HL-60 (cell line): ENCODE measurements around the gene CAMSAP1.

Experiments
- DNase-seq, 2 experiments: peaks; one replicate each; pipeline ENCODE4 v3.0.0-alpha.2; 2010 to 2020; ENCODE audit warnings: low read depth in 1 of 2, low spot score in 1 of 2
- H3K27ac ChIP-seq: fragments of 250-450 bp; sonication (Bioruptor Pico); replicated peaks from 2 replicates; pipeline ENCODE4 v1.5.1; 2020; ENCODE audit warnings: mild to moderate bottlenecking, moderate library complexity
- H3K27me3 ChIP-seq: fragments of 250-450 bp; sonication (Bioruptor Pico); 2 replicates; pipeline ENCODE4 v1.5.1; 2021; ENCODE audit warnings: mild to moderate bottlenecking, moderate library complexity; ENCODE audit not compliant: insufficient read depth, poor library complexity, severe bottlenecking
- H3K4me3 ChIP-seq: replicated peaks from 2 replicates; pipeline ENCODE4 v1.5.1; 2011; ENCODE audit warnings: mild to moderate bottlenecking, control low read depth, low read length; ENCODE audit not compliant: insufficient read depth
- CTCF ChIP-seq: IDR thresholded peaks from one replicate; pipeline ENCODE4 v1.5.1; 2011; ENCODE audit warnings: low read length, control low read depth, inconsistent platforms; ENCODE audit not compliant: insufficient read depth
- GABPA ChIP-seq: IDR thresholded peaks from 2 replicates; pipeline ENCODE4 v1.6.1; 2012; ENCODE audit warnings: low read depth
- POLR2AphosphoS5 ChIP-seq: IDR thresholded peaks from 2 replicates; pipeline ENCODE4 v1.6.1; 2012; ENCODE audit warnings: low read depth
- REST ChIP-seq: IDR thresholded peaks from 2 replicates; pipeline ENCODE4 v1.6.1; 2012; ENCODE audit warnings: low read depth; ENCODE audit not compliant: insufficient replicate concordance
- SPI1 ChIP-seq: IDR thresholded peaks from 2 replicates; pipeline ENCODE4 v1.6.1; 2012; ENCODE audit warnings: low read depth, mild to moderate bottlenecking, borderline replicate concordance

Gene CAMSAP1

GRCh38 chr9:135907006-135907430, 328 bp downstream of the CAMSAP1 start:
- Histone ChIP-seq H3K27ac (no peak overlapping the region), H3K27me3 (no peaks in the 10 kb centered on the region), H3K4me3 (peak overlapping the region; percentile 58)
- no peak for TF ChIP-seq CTCF
- TF ChIP-seq POLR2AphosphoS5: no peak
- TF ChIP-seq GABPA: no peak
- TF ChIP-seq REST: no peak
- DNase-seq: no peak

GRCh38 chr9:135906291-135907005, 898 bp downstream of the CAMSAP1 start:
- no peak for DNase-seq
- TF ChIP-seq GABPA (no peak), POLR2AphosphoS5 (no peak), CTCF (no peak), SPI1 (no peak)
- no peaks in the 10 kb centered on the region for H3K27me3 ChIP-seq
- peak overlapping the region; percentile 58 for H3K4me3 ChIP-seq
- no peak overlapping the region for H3K27ac ChIP-seq

DNA sequence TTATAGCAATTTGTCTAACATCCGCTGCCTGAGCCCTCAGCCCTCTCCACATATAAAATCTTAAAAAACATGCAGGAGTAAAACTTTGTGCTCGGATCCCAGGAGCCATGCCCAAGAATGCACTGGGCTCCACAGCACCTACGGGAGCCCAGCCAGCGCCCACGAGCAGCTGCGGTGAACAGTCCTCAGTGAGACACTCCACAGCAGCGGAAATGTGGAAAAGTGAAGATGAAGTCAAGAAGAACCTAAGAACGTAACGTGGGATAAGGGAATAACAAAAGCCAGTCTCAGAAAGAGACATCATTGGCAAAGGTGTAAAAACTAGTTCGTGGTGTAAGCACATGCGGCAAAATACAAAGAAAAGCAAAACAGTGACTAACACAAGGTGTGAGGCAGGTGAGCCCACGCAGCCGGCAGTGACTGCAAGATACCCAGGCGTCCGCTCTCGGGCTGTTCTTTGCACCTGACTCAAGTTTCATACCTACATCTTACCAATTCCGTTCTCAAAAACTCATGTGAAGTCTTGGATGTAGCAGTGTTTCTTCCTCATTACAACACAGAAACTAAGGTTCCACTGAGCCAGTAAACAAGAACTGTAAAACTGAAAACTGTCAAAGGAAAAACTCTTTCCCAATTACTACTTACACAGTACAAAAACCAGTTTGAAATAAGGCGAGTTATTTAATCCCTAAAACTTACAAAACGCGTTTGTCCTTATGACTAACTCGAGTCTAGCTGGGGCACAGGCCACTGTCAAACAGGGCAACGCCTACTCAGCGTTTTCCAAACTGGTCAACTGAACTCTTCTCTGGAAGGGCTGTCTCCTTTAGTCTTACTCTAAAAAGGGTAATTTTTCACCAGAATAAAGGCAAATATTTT, 1.7 kb downstream of the CAMSAP1 start:
- DNase-seq: no peak
- Histone ChIP-seq H3K27me3 (no peaks in the 10 kb centered on the region), H3K4me3 (peak overlapping the region; percentile 58), H3K27ac (no peak overlapping the region)
- TF ChIP-seq CTCF (no peak), REST (no peak), SPI1 (no peak), POLR2AphosphoS5 (no peak), GABPA (no peak)
